GM21576 (cell line): Measurements from ENCODE around the gene CDYL.
A peak's percentile ranks its signal among the peaks of the same experiment; 100 is the strongest.

ENCODE experiments used
- ATAC-seq: cut with Tn5 transposase; IDR thresholded peaks from one replicate; pipeline ENCODE4 v1.9.1; 2021; ENCODE audit warnings: mild to moderate bottlenecking, moderate library complexity; ENCODE audit not compliant: unreplicated experiment

The CDYL gene, protein sequence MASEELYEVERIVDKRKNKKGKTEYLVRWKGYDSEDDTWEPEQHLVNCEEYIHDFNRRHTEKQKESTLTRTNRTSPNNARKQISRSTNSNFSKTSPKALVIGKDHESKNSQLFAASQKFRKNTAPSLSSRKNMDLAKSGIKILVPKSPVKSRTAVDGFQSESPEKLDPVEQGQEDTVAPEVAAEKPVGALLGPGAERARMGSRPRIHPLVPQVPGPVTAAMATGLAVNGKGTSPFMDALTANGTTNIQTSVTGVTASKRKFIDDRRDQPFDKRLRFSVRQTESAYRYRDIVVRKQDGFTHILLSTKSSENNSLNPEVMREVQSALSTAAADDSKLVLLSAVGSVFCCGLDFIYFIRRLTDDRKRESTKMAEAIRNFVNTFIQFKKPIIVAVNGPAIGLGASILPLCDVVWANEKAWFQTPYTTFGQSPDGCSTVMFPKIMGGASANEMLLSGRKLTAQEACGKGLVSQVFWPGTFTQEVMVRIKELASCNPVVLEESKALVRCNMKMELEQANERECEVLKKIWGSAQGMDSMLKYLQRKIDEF

DNA sequence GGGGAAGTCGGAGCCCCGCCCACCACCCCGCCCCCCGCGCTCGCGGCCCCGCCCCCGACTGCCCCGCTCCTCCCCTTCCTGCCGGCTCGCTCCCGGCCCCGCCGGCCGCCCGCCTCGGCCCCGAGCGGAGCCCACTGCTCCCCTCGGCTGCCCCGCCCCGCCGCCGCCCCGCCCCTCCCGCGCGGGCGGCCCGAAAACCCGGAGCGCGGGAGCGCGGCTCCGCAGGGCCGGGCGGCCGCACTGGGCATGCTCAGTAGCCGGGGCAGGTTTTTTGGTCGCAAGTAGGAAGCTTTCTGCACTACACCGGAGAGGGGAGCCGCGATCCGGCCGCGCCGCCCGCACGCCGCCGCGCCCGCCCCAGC is at the start of gene CDYL:
CDYL (plus strand) TSS at position 274 of the 362 bp plus-strand sequence. CDS start 380 bp downstream, outside the sequence.
- ATAC-seq, result peak; percentile 58

DNA sequence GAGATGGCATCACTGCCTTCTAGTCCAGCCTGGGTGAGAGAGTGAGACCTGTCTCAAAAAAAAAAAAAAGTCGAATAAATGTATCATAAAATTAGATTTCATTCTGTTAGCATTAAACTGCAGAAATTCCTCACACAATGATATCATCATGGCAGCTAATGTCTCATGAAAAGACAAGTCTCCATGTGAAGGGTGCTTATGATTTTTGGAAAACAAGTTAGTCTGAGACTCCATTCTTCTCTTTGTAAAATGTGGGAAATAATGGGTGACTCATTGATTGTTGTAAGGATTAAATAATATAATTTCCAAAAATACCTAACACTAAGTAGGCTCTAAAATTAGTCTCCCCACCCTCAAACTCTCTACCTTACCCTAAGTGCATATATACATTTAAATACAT is 49.6 kb upstream of the CDYL start:
- no peak for ATAC-seq

GRCh38 chr6:4727217-4727616 is 49.0 kb upstream of the CDYL start:
- no peak for ATAC-seq

GRCh38 chr6:4727671-4728435 is 48.4 kb upstream of the CDYL start:
- no peak for ATAC-seq

- ATAC-seq, result no peak
These were observed 47.8 kb upstream of the CDYL start for GRCh38 chr6:4728436-4728769.

GRCh38 chr6:4728926-4729325 is 47.3 kb upstream of the CDYL start:
- no peak for ATAC-seq

- ATAC-seq, result no peak
These were observed 44.2 kb upstream of the CDYL start for GRCh38 chr6:4731996-4732395.

DNA sequence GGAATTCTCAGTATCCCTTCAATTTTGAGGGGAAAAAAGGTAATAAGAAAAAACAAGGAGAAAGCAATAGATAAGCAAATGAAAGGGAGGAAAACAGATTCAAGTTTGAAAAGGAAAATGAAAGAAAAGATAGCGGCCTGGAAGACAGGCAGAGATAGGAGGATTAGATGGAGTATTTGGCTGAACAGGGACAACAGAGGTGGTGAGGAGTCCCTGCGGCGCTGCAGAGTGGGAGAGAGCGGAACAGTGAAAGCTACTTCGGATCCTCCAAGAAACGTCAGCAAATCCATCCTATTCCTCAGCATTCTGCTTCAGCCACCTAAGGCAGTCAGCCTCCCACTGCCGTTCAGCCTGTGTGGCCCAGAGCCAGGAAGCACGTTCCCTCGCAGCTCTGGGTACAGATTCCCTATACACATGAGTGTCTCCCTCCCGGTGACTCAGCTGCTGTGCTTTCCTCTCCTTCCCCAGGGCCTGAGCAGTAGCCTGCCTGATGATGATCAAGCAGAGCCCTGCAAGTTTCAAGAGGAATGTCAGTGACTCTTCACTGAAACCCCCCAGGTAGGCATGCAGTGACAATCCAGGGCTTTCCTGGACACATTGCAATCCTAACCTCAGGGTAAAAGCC is 43.4 kb upstream of the CDYL start:
- ATAC-seq, result no peak

DNA sequence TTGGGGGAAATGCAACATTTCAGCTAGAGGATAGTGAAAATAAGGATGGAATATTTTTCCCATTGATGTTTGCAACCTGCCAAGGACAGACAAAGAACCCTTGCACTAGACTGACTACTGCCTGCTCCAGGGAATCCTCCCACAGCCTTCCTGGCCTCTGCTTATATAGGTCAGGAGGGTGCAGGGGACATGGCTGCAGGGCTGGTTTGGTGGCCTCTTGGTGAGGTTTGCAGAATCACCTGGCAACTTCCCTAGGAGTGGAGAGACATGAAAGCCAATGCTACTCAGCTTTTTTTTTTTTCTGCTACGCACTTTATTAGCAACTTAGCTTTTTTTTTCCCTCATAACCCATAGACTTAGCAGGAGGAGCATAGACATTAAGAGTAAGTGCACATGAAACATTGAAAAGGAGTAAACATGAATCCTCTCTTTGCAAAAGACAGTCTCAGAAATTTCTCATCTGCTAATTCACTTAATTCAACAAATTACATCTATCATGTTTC is 39.8 kb upstream of the CDYL start:
- ATAC-seq, result no peak

DNA sequence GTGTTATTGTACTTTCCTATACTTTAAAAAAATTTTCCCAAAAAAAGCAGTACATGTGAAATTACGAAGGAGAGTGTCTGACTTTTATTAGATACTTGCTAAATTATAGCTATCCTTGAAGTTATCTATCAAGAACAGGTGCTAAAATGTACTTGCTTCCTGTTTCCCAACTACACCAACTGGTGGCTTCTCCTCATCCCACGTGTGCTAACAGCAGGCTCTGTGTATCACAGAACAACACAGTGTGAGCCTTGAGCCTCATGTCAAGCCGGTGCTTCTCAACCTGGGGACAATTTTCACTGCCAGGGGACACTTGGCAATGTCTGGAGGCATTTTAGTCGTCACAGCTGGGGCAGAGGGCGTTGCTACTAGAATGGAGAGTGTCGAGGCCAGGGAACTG is 36.2 kb upstream of the CDYL start:
- ATAC-seq, result no peak

- no peak for ATAC-seq
These were observed 33.1 kb upstream of the CDYL start for GRCh38 chr6:4743062-4743461.

DNA sequence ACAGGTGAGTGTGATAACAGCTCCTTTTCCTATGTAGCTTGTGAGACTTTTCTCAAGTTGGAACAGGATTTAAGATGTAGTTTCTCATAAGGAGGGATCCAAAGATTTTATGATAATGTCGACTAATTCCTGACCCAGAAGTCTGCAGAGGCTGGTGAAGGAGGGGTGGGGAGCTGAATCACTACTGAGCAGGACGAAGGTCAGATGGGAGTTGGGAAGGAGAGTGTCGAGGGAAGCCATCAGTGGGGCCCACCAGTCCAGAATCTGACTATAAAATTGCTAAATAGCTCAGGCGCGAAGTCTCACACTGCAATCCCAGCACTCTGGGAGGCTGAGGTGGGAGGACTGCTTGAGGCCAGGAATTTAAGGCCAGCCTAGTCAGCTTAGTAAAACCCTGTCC is 32.3 kb upstream of the CDYL start:
- no peak for ATAC-seq

DNA sequence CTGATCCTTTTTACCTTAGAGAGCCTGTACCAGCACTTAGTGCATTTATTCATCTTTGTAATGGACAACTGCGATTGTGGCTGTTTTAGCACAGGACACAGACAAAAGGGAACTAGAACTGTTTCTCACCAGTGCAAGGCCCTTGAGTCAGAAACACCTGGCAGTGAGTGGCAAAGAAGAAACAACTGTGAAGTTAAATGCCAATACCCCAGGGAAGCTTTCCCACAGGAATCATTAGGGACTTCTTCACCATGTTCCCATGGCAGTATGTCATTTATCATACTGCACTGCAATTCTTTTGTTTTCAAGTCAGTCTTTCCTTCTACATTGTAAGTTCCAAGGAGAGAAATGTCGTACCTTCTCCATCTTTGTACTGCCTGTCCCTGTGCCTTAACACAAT is 28.6 kb upstream of the CDYL start:
- ATAC-seq, result no peak

DNA sequence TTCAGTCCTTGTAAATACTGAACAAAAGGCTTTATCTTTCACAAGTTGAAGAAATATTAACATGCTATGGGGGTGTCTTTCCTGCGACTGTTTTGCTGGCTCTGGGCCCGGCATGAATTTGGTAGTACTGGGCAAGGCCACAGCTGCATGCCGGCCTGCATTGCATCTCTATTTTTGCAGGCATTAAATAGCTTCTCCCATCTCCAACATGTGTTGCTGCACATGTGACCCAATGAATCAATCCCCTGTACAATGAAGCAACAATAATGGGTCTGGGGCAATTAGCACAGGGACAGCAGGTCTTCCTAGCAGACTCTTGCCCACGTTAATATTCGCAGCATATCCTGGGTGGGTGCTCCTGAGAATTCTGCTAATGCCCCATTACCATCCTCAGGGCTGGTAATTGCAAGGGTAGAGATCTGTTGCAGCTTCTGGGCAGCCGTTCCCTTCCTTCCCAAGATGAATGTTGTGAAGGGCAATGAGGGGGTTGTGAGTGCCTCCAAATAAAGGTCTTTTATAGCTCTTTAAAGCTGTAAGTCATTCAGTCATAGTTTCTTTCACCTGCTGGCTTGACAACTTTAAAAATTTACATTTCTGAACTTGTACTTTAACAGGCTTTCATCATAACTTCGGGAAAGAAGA is 24.3 kb upstream of the CDYL start:
- ATAC-seq, result no peak

DNA sequence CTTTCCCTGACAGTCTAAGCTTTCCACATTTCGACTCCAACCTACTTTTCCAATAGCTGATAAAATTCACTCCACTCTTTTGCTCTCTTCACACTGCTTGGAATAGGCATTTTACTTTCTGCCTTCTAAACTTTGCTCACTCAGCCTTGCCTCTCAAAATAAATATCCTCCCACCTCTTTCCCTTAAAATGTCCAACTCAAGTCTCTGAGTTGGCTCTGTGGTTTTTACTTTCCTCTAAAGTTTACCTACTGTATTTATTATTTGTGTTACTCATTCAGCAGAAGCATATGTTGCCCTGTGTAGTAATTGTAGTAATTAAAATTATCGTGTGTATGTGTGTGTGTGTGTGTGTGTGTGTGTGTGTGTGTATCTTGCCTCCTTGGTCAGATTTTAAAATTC is 20.0 kb upstream of the CDYL start:
- ATAC-seq, result no peak

DNA sequence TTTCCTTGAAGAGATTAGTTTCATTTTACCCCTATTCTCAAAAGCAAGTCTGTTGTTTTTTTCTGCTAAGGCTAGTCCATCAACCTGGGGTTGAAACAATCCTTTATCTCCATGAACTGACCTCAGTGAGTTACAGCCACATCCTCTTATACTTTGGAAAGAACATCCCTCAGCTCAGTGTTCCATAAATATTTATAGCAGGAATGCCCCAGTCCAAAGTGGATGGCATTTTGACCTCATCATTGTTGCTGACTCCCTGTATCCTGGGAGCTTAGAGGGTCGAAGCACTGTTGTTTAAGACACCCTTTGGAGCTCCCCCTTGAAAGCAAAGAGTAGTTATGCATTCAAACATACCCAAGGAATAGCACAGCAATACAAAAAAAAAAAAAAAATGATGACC is 16.2 kb upstream of the CDYL start:
- no peak for ATAC-seq

DNA sequence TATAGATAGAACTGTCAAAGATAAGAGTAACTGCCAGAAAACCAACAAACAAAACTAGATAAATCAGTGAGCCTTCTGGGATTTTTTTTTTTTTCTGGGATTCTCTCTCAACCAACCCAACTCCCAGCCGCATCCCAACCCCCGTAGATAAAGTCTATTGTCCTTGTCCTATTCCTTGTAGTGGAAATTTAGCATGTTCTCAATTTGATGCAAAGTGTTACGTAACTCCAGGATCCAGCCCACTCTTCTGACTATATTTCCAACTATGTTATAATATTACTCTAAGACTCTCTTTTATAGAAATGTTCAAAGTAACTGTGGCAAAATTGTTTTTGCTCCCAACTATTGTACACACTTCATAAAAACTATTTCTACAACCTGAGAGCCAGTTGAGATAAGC is 15.4 kb upstream of the CDYL start:
- no peak for ATAC-seq

DNA sequence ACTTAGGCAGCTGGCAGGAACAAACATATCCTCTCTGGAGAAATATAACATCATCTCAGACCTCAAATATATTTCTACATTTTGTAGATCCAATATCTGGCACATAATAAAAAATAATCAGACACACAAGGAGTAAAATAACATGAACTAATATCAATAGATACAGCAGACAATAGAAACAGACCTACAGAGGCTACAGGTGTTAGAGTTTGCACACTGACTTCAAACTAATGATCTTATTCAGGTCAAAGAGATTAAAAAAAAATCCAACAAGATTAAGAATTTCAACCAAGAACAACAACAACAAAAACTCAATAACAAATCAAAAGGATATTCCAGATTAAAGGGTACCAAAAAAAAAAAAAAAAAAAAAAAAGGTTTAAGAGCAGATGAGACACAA is 13.9 kb upstream of the CDYL start:
- ATAC-seq, result no peak

DNA sequence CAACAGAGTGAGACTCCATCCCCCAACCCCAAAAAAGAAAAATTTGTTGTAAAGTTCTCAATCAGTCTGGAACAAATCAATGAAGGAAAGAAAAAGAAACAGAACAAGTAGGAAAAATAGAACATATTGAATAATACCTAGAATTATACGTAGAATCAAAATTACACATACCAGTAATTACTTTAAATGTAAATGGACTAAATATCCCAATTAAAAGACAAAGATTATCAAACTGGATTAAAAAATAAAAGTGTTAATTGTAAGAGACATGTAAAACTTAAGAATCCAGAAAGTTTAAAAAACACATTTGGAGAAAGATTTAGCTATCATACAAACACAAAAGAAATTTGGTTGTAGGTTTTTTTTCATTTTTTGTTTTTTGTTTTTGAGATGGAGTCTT is 12.3 kb upstream of the CDYL start:
- ATAC-seq, result no peak

- ATAC-seq, result no peak
These were observed 7.4 kb upstream of the CDYL start for GRCh38 chr6:4768815-4769214.

DNA sequence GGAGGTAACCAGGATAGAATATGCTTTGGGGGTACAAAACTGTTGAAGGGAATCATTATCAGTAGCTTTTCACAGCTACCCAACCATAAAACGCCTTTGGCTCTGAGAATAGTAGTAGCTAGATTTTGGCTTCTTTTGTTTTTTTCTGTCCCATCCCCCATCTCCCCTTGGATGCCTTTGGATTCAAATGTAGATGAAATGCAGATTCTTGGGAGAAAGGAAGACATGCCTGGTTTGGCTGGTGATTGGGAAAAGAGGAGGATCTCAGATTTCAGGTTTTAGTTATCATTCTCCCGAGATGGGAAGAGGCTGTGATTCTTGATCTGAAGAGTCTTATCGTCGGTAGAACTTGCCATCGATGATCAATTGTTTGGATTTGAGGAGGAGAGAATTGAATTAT is 3.5 kb upstream of the CDYL start:
- no peak for ATAC-seq
